Heart left ventricle (tissue), 13 donors: ENCODE results near the gene CAPN10.

Experiments
- CTCF ChIP-seq, 12 donors: fragments of 200-600 bp; sonication (generic) in 4 of 12; IDR thresholded peaks; one replicate each; pipeline versions ENCODE4 v1.5.0 to v1.8.0; 2018 to 2022; ENCODE audit warnings: antibody characterized with exemption in 12 of 12, mild to moderate bottlenecking in 5 of 12
- POLR2A ChIP-seq, 2 donors: fragments of 450-650 bp; IDR thresholded peaks; one replicate each; pipeline ENCODE4 v1.6.1; 2017; ENCODE audit warnings: antibody characterized with exemption in 2 of 2, mild to moderate bottlenecking in 2 of 2, moderate library complexity in 2 of 2
- donor health status: ischemic (EF 13 %, LVEDD 7.1; RV severe dilation, severe dysfunction).
- donor health status: DM: no; HTN: yes; CAD: no.
- donor health status: DM: no; HTN: no; CAD: no.
- donor health status: ischemic (EF 25% LVEDD 6.9; RV normal size, moderate dysfunction).
- donor health status: ischemic (EF 25% LVEDD 5.7; RV mildly dilated, moderate dysfunction).
- donor health status: ischemic (EF 35%, LVEDD 5.7; RV mildly dilated, moderate dysfunction).
- donor health status: nonischemic (EF 11% LVEDD 7.7; RV severe dilation, severe dysfunction).
- donor health status: DM: yes; HTN: yes; CAD: no.
- donor health status: PGD.
- donor health status: ischemic (EF 29% LVEDD 5.4; RV normal size, mild dysfunction).
- donor health status: nonischemic (EF 23%, LVEDD 6.1; RV moderate dilation, normal function).

GRCh38 chr2:240619506-240620148 is 33.1 kb downstream of the CAPN10 start:
- no peak for TF ChIP-seq CTCF (IDR thresholded peaks at IDR 0.05)
- no peak for TF ChIP-seq POLR2A (IDR thresholded peaks at IDR 0.05)
